ENCODE measurements around the gene SNAP47.

Gene SNAP47

GRCh38 chr1:227797625-227798024, 62.4 kb downstream of the SNAP47 start:
- DNase-seq (ENCODE audit: low spot score), result no peak

GRCh38 chr1:227798078-227798802, 63.0 kb downstream of the SNAP47 start:
- no peak for DNase-seq (ENCODE audit: low spot score)

GRCh38 chr1:227799756-227800155, 64.5 kb downstream of the SNAP47 start:
- no peak for DNase-seq (ENCODE audit: low spot score)

GRCh38 chr1:227803933-227804332, 68.7 kb downstream of the SNAP47 start:
- no peak for DNase-seq (ENCODE audit: low spot score)

- no peak for DNase-seq (ENCODE audit: low spot score)
These were observed 70.5 kb downstream of the SNAP47 start for GRCh38 chr1:227805606-227806197.

- no peak for DNase-seq (ENCODE audit: low spot score)
These were observed 73.3 kb downstream of the SNAP47 start for GRCh38 chr1:227808566-227808965.

GRCh38 chr1:227809026-227809425, 73.8 kb downstream of the SNAP47 start:
- DNase-seq (ENCODE audit: low spot score), result no peak

GRCh38 chr1:227813962-227814361, 78.7 kb downstream of the SNAP47 start:
- DNase-seq (ENCODE audit: low spot score), result no peak

GRCh38 chr1:227815468-227816409, 80.5 kb downstream of the SNAP47 start, which contains the start of gene PRSS38:
Gene PRSS38 (plus strand): TSS chr1:227815675. CDS start chr1:227815717, 42 bp downstream.
- DNase-seq (ENCODE audit: low spot score), result no peak

GRCh38 chr1:227816750-227817446, 81.7 kb downstream of the SNAP47 start:
- no peak for DNase-seq (ENCODE audit: low spot score)

- no peak for DNase-seq (ENCODE audit: low spot score)
These were observed 88.3 kb downstream of the SNAP47 start for GRCh38 chr1:227823537-227823936.

- no peak for DNase-seq (ENCODE audit: low spot score)
These were observed 89.0 kb downstream of the SNAP47 start for GRCh38 chr1:227824204-227824603.

GRCh38 chr1:227828786-227829185, 93.6 kb downstream of the SNAP47 start:
- DNase-seq (ENCODE audit: low spot score), result no peak

Measured in CD4-positive, alpha-beta T cell treated with Interleukin-6 at 100 ng/mL for 8 hours (primary cell).